Stomach smooth muscle (tissue), 2 donors: Measurements from ENCODE around the gene CEP120.
"Not testable (repeated sequence)": the region's sequence is repeated elsewhere in the genome, so short reads cannot be mapped to it uniquely, and the experiment has no call there.

Experiments
- H3K27ac ChIP-seq: one replicate; pipeline ENCODE4 v1.7.0; 2013; ENCODE audit warnings: mild to moderate bottlenecking, low read length, inconsistent platforms
- H3K27me3 ChIP-seq, 2 donors: one replicate each; pipeline ENCODE4 v1.7.0; 2013; ENCODE audit warnings: low read length in 2 of 2; ENCODE audit not compliant: insufficient read depth in 2 of 2, control insufficient read depth in 1 of 2
- H3K36me3 ChIP-seq, 2 donors: one replicate each; pipeline ENCODE4 v1.7.0; 2013; ENCODE audit warnings: low read length in 2 of 2; ENCODE audit not compliant: control insufficient read depth in 2 of 2, insufficient read depth in 2 of 2
- H3K4me1 ChIP-seq: one replicate; pipeline ENCODE4 v1.7.0; 2013; ENCODE audit warnings: low read length; ENCODE audit not compliant: control insufficient read depth, insufficient read depth
- H3K4me3 ChIP-seq, 2 donors: one replicate each; pipeline ENCODE4 v1.7.0; 2013; ENCODE audit warnings: low read length in 2 of 2
- H3K9ac ChIP-seq, 2 donors: one replicate each; pipeline ENCODE4 v1.7.0; 2013; ENCODE audit warnings: low read length in 2 of 2, mild to moderate bottlenecking in 1 of 2
- H3K9me3 ChIP-seq, 2 donors: one replicate each; pipeline ENCODE4 v1.7.0; 2013; ENCODE audit warnings: low read length in 2 of 2; ENCODE audit not compliant: control insufficient read depth in 2 of 2
- donor health status: healthy.
- donor health status: Pancreatic carcinoma.

The CEP120 gene

GRCh38 chr5:123423278-123424149, at the start of gene CEP120:
CEP120 (minus strand) TSS chr5:123423403; CDS start chr5:123422998, 405 bp downstream.
- H3K27me3 ChIP-seq, result no peaks in the 10 kb centered on the region
- H3K9ac ChIP-seq, result peak within 1 kb of the TSS; percentile 71 to 91
- H3K4me1 ChIP-seq, result peaks cover 13% of the 10 kb centered on the region
- H3K27ac ChIP-seq, result peak within 1 kb of the TSS; percentile 68
- H3K9me3 ChIP-seq, result no peaks in the 10 kb centered on the region
- H3K4me3 ChIP-seq, result peak within 1 kb of the TSS; percentile 90 to 95
- no peaks in the 10 kb centered on the region for H3K36me3 ChIP-seq

- H3K4me1 ChIP-seq, result no peaks in the 10 kb centered on the region
- no peak overlapping the region for H3K27ac ChIP-seq
- H3K36me3 ChIP-seq, result no peaks in the 10 kb centered on the region
- H3K9me3 ChIP-seq, result no peaks in the 10 kb centered on the region
- no peak overlapping the region for H3K9ac ChIP-seq
- no peaks in the 10 kb centered on the region for H3K27me3 ChIP-seq
- H3K4me3 ChIP-seq, result no peak overlapping the region
These were observed 49.1 kb upstream of the CEP120 start for GRCh38 chr5:123472150-123472924.

- Histone ChIP-seq H3K36me3 (no peaks in the 10 kb centered on the region), H3K27ac (no peak overlapping the region), H3K4me1 (no peaks in the 10 kb centered on the region), H3K9me3 (no peaks in the 10 kb centered on the region), H3K9ac (no peak overlapping the region), H3K27me3 (no peaks in the 10 kb centered on the region), H3K4me3 (no peak overlapping the region)
These were observed 48.2 kb upstream of the CEP120 start for GRCh38 chr5:123471385-123471784.

- H3K27ac ChIP-seq, H3K4me3 ChIP-seq, H3K9ac ChIP-seq, H3K36me3 ChIP-seq, H3K9me3 ChIP-seq, H3K4me1 ChIP-seq, H3K27me3 ChIP-seq: not testable (repeated sequence)
These were observed 43.6 kb upstream of the CEP120 start for GRCh38 chr5:123466839-123467238.

DNA sequence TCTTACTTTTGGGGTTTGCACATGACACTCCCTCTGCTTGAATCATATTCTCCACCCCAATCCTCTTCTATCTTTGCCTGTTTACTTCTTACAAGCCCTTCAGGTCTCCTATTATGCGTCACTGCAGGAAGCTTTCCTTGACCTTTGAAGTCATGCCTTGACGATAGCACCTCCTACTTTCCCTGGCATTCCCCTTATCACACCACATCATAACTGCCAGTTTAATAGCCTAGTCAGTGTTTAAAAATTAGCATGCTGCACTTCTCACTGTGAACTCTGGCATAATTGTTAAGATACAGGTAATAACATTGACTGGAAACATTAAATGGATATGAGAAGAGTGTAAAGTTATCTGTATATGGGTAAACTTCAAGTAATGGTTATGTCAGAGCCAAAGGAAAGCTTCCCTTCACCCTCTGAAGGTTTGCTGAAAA, 37.1 kb upstream of the CEP120 start:
- H3K27me3 ChIP-seq, result no peaks in the 10 kb centered on the region
- no peaks in the 10 kb centered on the region for H3K4me1 ChIP-seq
- H3K9me3 ChIP-seq, result no peaks in the 10 kb centered on the region
- no peak overlapping the region for H3K9ac ChIP-seq
- H3K36me3 ChIP-seq, result no peaks in the 10 kb centered on the region
- no peak overlapping the region for H3K4me3 ChIP-seq
- H3K27ac ChIP-seq, result no peak overlapping the region

- H3K4me1 ChIP-seq, H3K27me3 ChIP-seq, H3K27ac ChIP-seq, H3K9ac ChIP-seq, H3K4me3 ChIP-seq, H3K36me3 ChIP-seq, H3K9me3 ChIP-seq: not testable (repeated sequence)
These were observed 35.8 kb upstream of the CEP120 start for GRCh38 chr5:123458994-123459393.

- H3K27ac ChIP-seq, result no peak overlapping the region
- no peaks in the 10 kb centered on the region for H3K27me3 ChIP-seq
- no peaks in the 10 kb centered on the region for H3K9me3 ChIP-seq
- H3K4me1 ChIP-seq, result no peaks in the 10 kb centered on the region
- no peak overlapping the region for H3K4me3 ChIP-seq
- H3K9ac ChIP-seq, result no peak overlapping the region
- H3K36me3 ChIP-seq, result no peaks in the 10 kb centered on the region
These were observed 33.0 kb upstream of the CEP120 start for GRCh38 chr5:123456242-123456641.

DNA sequence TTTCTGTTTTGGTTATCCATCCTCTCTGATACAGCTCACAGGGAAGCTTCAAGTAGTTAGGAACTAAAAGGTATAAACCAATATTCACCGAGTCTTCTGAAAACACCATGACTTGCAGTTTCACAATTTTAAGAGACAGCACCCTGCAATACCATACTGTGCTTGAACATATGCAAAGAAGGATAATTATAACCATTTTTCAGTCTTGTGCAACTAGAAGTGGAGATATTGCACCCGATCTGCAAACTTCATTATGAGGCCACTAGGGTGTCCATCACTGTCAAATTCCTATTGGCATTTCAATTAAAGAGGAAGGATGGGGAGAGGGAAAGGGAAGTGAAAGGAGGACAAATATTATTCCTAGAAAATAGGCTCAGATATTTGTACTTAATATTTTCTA, 32.4 kb upstream of the CEP120 start:
- Histone ChIP-seq H3K4me3 (no peak overlapping the region), H3K27ac (no peak overlapping the region), H3K9me3 (no peaks in the 10 kb centered on the region), H3K27me3 (no peaks in the 10 kb centered on the region), H3K36me3 (no peaks in the 10 kb centered on the region), H3K4me1 (no peaks in the 10 kb centered on the region), H3K9ac (no peak overlapping the region)

GRCh38 chr5:123455095-123455494, 31.9 kb upstream of the CEP120 start:
- no peaks in the 10 kb centered on the region for H3K9me3 ChIP-seq
- no peak overlapping the region for H3K4me3 ChIP-seq
- no peaks in the 10 kb centered on the region for H3K27me3 ChIP-seq
- H3K4me1 ChIP-seq, result no peaks in the 10 kb centered on the region
- H3K27ac ChIP-seq, result no peak overlapping the region
- H3K9ac ChIP-seq, result no peak overlapping the region
- H3K36me3 ChIP-seq, result no peaks in the 10 kb centered on the region

DNA sequence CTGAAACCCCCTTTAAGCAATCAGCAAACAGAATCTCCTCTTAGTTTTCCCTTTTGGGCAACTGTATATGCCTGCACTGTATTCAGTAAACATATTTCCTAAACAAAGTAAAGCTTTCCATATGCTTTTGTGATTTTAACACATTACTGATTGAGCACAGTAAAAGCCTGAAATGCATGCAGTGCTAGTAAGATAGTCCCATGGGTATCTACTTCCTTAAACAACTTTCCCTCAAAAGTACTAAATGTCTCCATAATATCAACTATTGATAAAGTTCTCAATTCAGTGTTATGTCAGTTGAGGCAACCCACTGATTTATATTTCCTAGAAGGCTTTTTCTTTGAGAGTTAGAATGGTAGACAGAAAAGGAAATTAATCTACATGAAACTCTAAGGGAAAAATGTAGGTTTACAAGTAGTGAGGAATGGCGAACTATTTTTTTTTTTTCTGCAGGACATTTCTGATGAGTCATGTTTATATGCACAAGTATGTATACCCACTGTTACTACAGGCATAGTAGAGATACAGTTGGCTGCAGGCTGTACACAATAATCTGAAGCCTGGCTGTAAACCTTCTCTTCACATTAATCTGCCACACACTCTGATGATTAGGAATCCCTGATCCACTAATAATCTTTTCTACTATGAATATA, 31.2 kb upstream of the CEP120 start:
- Histone ChIP-seq H3K9me3 (no peaks in the 10 kb centered on the region), H3K27me3 (no peaks in the 10 kb centered on the region), H3K27ac (no peak overlapping the region), H3K9ac (no peak overlapping the region), H3K36me3 (no peaks in the 10 kb centered on the region), H3K4me1 (no peaks in the 10 kb centered on the region), H3K4me3 (no peak overlapping the region)
